GM18858 (cell line): ENCODE data around the gene RPS21.

Experiments
- ATAC-seq: cut with Tn5 transposase; IDR thresholded peaks from one replicate; pipeline ENCODE4 v1.9.1; 2021; ENCODE audit not compliant: unreplicated experiment

The RPS21 gene

GRCh38 chr20:62409086-62409853, 22.4 kb downstream of the RPS21 start:
- no peak for ATAC-seq

DNA sequence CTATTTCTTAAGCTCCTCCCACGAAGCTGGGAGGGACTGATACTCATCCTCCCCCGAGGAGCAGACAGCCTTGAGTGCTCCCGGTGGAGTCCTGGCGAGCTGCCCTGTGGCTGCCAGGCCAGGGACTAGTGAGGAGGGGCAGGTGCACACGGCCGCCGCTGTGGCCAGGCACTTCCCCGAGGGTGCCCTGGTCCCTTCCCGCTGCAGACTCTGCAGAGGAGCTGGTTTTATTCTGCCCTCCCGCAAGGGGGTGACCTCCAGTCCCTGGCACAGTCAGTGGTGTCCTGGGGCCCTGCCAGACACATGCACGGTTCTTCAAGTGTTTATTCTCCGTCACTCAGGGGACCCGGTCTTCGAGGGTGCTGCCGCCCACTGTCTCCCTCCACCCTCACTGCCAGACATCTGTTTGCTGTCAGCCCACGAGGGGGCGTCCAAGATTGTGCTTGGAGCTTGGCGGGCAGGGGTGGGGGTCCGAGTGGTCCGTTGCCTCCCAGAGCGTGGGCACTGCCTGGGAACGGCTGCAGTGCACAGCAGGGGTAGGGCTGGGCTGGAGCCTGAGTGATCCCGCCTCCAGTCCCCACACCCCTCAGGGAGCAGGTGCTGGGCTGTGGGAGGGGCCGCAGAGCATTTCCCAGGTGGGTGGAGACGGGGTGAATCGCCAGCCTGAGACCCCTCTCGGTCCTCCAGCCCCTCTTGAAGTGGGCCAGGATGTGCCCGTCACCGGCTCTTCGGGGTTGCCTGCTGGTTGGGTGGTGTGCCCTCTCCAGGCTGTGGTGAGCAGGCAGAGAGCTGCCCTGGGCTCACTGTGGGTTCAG, 23.2 kb downstream of the RPS21 start:
- no peak for ATAC-seq

- ATAC-seq, result no peak
Measured at GRCh38 chr20:62410746-62411478, 24.0 kb downstream of the RPS21 start.

GRCh38 chr20:62411479-62412193, 24.7 kb downstream of the RPS21 start:
- ATAC-seq, result no peak

DNA sequence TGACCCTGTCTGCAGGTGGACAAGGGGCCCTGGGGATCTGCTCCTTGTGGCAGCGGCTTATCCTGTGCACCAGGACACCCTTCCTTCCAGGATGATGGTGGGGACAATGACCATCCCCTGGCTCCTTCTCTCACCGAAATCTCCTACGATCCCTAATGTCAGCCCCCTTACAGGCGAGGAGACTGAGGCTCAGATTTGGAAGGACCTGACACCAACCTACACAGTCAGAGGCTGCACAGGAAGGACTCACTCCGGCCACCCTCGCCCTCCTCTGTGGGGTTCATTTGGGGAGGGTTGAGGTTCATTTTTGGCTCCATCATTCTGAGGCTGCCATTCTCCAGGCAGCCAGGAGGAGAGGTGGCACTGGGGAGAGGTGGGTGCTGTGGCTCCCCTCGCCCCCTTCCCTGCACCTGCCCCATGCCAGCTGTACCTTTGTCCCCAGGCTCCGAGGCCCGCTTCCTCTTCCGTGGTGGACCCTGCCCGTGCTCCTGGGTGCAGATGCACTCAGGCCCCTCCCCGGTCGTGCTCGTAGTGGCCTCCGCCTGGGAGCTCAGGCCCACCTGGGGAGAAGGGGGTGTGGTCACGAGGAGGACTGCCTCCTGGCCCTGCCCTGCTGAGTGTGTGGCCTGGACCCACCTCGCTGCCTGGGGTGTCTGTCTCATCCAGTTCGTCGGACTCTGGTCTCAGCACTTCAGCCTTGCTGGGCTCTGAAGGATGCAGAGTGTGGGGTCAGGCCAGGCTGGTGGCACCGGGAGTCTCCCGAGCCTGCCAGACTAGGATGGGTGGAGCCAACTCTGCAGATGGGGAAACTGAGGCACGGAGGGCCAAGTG, 25.5 kb downstream of the RPS21 start:
- ATAC-seq, result no peak

DNA sequence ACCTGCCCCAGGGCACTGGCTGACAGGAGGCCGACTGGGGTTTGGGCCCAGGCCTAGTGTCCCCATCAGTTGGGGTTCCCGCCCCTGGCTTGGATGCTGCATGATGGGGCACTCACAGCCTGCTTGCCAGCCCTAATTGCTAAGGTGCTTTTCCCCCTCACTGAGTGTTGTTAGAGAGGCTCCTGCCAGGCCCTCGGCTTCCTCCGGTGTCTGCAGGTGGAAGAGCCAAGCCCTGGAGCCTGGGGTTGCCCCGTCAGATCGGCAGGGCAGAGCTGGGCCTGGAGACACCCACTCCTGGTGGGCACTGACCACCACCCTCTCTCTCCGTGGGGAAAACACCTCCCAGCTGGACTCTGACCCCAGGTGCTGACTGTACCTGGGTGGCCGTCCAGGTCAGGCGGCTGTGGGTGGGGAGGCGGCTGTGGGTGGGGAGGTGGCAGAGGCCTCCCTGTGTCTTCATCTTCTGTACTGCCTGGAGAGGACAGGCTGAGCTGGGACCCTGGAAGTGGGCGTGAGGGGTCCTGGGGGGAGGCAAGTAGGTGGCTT, 26.2 kb downstream of the RPS21 start:
- ATAC-seq, result no peak

- no peak for ATAC-seq
Measured at GRCh38 chr20:62413896-62414481, 27.1 kb downstream of the RPS21 start.

GRCh38 chr20:62415354-62416111, 28.6 kb downstream of the RPS21 start:
- ATAC-seq, result no peak

- no peak for ATAC-seq
Measured at GRCh38 chr20:62416651-62417637, 30.0 kb downstream of the RPS21 start.

- ATAC-seq, result no peak
Measured at GRCh38 chr20:62417981-62418708, 31.2 kb downstream of the RPS21 start.

DNA sequence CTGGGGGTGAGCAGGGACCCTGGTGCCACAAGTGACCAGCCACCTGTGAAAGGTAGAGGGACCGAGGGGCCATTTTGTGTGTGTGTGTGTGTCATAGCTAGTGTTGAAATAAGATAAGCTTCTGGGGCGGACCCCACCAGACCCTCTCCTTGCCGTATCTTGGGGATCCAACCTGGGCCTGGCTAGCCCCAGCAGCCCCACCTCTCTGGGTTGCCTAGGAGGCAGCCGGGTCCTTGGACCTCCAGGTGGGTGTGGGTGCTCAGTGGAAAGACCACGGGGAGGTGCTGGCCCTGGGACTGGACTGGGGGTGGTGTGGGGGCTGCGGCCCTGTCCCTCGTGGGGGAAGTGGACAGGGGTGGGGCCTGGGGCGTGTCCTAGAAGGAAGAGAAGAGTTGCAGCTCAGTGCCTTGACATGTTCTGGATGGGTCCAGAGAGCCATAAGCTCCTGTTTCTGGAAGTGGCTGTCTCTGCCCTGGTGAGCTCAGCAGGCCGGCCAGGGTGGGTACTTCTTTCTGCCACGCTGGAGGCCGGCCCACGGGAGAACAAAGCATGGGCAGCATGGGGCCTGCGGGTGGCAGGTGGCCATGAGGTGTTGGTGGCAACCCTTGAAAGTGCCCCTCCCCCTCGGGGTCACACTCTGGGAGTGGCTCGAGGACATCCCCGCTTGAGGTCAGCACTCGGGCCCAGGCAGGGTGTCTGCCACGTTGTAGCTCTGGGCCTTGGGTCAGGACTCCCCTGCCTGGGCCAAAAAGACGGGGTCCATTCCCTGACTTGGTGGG, 32.0 kb downstream of the RPS21 start:
- ATAC-seq, result no peak

- no peak for ATAC-seq
Measured at GRCh38 chr20:62419759-62420158, 32.9 kb downstream of the RPS21 start.

DNA sequence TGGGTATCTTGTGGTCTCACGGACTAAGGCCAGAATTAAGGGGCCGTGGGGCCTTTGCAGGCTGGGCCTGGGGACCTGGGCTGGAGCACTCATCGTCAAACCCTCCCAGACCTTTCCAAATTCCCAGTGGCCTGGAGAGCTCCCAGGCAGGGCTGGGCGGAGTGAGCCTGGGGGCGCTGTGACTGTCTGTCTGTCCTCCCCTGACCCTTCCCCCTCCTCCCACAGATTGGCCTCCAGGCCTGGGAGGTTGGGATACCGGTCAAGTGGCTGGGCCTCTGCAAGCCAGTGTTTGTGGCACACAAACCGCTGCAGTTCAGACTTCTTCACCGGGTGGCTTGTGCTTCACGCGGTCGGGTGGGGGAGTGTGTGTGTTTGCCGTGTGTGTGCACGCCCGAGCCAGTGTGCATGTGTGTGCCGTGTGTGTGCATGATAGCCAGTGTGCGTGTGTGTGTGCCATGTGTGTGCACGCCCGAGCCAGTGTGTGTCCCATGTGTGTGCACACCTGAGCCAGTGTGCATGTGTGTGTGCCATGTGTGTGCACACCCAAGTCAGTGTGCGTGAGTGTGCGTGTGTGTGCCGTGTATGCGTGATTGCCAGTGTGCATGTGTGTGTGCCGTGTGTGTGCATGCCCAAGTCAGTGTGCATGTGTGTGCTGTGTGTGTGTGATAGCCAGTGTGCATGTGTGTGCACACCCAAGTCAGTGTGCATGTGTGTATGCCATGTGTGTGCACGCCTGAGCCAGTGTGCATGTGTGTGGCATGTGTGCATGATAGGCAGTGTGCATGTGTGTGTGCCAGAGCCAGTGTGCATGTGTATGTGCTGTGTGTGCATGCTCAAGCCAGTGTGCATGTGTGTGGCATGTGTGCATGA, 34.2 kb downstream of the RPS21 start:
- no peak for ATAC-seq

DNA sequence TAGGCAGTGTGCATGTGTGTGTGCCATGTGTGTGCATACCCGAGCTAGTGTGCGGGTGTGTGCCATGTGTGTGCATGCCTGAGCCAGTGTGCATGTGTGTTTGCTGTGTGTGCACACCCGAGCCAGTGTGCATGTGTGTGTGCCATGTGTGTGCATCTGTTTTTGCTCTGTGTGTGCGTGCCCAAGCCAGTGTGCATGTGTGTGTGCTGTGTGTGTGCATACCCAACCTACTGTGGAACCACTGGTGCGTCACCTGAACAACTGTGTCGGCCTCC, 34.8 kb downstream of the RPS21 start:
- no peak for ATAC-seq

GRCh38 chr20:62422636-62423325, 35.9 kb downstream of the RPS21 start:
- no peak for ATAC-seq
